ENCODE results near the gene ALG2. TPM values are rescaled to one million over a fixed set of nuclear protein-coding genes. Genes with fewer than 3 reads are reported as not detected.

The ALG2 gene
- polyA plus RNA-seq: 22.8 and 30.5 TPM in 2 replicates

DNA sequence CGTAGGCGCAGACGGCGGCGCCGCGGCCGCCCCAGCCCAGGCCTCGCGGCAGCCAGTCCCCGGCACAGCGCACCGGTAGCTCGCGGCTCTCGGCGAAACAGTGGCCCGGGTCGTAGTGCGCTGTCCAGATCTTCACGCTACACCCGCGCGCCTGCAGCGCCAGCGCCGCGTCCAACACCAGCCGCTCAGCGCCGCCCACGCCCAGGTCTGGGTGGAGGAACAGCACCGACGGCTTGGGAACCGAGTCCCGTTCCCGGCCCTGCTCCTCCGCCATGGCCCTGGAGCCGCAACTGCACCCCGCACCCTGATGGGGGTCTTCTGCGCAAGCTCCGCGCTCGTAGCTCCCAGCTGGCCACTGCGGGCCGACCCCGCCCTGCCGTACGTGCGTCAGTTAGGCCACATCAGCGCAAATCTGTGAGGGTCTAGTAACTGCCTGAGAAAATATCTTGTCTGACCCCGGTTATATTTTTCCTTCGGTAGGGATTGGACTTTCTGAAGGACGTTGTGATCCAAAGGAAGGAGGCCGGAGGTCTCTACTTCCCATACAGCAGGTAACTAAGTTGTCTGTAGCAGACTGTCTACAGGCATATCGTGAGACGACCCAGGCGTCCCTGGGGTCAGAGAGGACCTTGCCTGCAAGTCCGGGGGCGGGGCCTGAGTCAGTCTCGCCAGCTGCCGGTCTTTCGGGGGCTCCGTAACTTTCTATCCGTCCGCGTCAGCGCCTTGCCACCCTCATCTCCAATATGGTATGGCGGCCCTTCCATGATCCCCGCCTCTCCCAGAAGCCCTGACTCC, at the start of gene ALG2, which contains the start of gene SEC61B:
ALG2 (minus strand) TSS at position 322 of the 795 bp plus-strand sequence; CDS start at position 274, 48 bp downstream.
SEC61B (plus strand) TSS at position 662 of the 795 bp plus-strand sequence; CDS start at position 744, 82 bp downstream.

Other genes starting within 250 kb of the ALG2 start
- 3.1 and 4.2 TPM in 2 replicates for gene TGFBR1, start 116.8 kb downstream of the ALG2 start, polyA plus RNA-seq
- 126 and 151 TPM in 2 replicates for gene SEC61B, start 340 bp upstream of the ALG2 start, polyA plus RNA-seq

Measured in Purkinje cell (primary cell).